Endothelial cell of umbilical vein (primary cell): Measurements from ENCODE around the gene C15orf39. TPM values are rescaled to one million over a fixed set of nuclear protein-coding genes. Genes with fewer than 3 reads are reported as not detected.

Experiments
- BruUV-seq: library from RNA; stranded (reverse); fragments of 400-500 nt; replicated peaks from 2 replicates; lab custom pipeline; 2021; lab: Mats Ljungman, UMichigan
- CTCF ChIA-PET: fragments of 300-600, 350-600 bp; sonication (Branson Sonifier 250); formaldehyde crosslinking; loops from one replicate; lab custom pipeline; 2021; ENCODE audit warnings: antibody characterized with exemption, inconsistent platforms; lab: Charles Lee
- POLR2A ChIA-PET: fragments of 300-600, 350-600 bp; sonication (Branson Sonifier 250); formaldehyde crosslinking; loops from one replicate; lab custom pipeline; 2021; ENCODE audit warnings: antibody characterized with exemption, inconsistent platforms; lab: Charles Lee
- DNase-seq: peaks from one replicate; pipeline ENCODE4 v3.0.0-alpha.2; 2011; ENCODE audit warnings: low read depth, low spot score
- FAIRE-seq: peaks from 2 replicates; lab custom pipeline; 2011; peaks lifted over from hg19 to GRCh38; lab: Jason Lieb, UNC
- H2AFZ ChIP-seq: 2 replicates; pipeline ENCODE4 v1.6.0; 2012; ENCODE audit warnings: low read depth, low read length, control low read depth, inconsistent platforms
- H3K27ac ChIP-seq: 2 replicates; pipeline ENCODE4 v1.5.1; 2011; ENCODE audit warnings: low read depth, mild to moderate bottlenecking, control low read depth, low read length, moderate library complexity; ENCODE audit not compliant: insufficient read depth
- H3K27me3 ChIP-seq, 2 experiments: 2 replicates each; pipeline versions ENCODE4 v1.6.0 to v1.6.1; 2011; ENCODE audit warnings: low read length in 2 of 2, mixed read lengths in 1 of 2; ENCODE audit not compliant: control insufficient read depth in 2 of 2, insufficient read depth in 2 of 2
- H3K36me3 ChIP-seq, 2 experiments: 2 replicates in 1 of 2; 3 replicates in 1 of 2; pipeline ENCODE4 v1.5.1; 2011; ENCODE audit warnings: low read length in 2 of 2, mild to moderate bottlenecking in 1 of 2, moderate library complexity in 1 of 2; ENCODE audit not compliant: control insufficient read depth in 2 of 2, insufficient read depth in 2 of 2; ENCODE audit errors: extremely low read depth in 1 of 2
- H3K4me1 ChIP-seq: 3 replicates; pipeline ENCODE4 v1.5.1; 2011; ENCODE audit warnings: mild to moderate bottlenecking, low read length; ENCODE audit not compliant: control insufficient read depth, insufficient read depth; ENCODE audit errors: extremely low read depth
- H3K4me2 ChIP-seq: 2 replicates; pipeline ENCODE4 v1.6.1; 2011; ENCODE audit warnings: low read length, control low read depth, mixed read lengths; ENCODE audit not compliant: insufficient read depth
- H3K4me3 ChIP-seq, 3 experiments: fragments of 200-600 bp in 1 of 3; sonication (generic), shearing (Covaris generic) in 1 of 3; replicated peaks in 1 of 3; 2 replicates each; pipeline ENCODE4 v1.5.1; 2011 to 2016; ENCODE audit warnings: control low read depth in 3 of 3, low read length in 3 of 3, mild to moderate bottlenecking in 2 of 3, inconsistent platforms in 1 of 3, low read depth in 1 of 3, moderate library complexity in 1 of 3; ENCODE audit not compliant: insufficient read depth in 1 of 3
- H3K79me2 ChIP-seq: 2 replicates; pipeline ENCODE4 v1.6.0; 2012; ENCODE audit warnings: low read length, inconsistent platforms; ENCODE audit not compliant: control insufficient read depth, insufficient read depth
- H3K9ac ChIP-seq: replicated peaks from 2 replicates; pipeline ENCODE3; 2011; ENCODE audit warnings: low read length, control low read depth; ENCODE audit not compliant: insufficient read depth; ENCODE audit errors: extremely low read depth
- H3K9me1 ChIP-seq: replicated peaks from 3 replicates; pipeline ENCODE4 v1.6.0; 2011; ENCODE audit warnings: mild to moderate bottlenecking, low read length; ENCODE audit not compliant: control insufficient read depth, insufficient read depth; ENCODE audit errors: extremely low read depth
- H3K9me3 ChIP-seq: replicated peaks from 2 replicates; pipeline ENCODE4 v1.5.1; 2012; ENCODE audit warnings: low read length, inconsistent platforms; ENCODE audit not compliant: control insufficient read depth, insufficient read depth
- H4K20me1 ChIP-seq: replicated peaks from 2 replicates; pipeline ENCODE3; 2011; ENCODE audit warnings: mild to moderate bottlenecking, low read length; ENCODE audit not compliant: control insufficient read depth, insufficient read depth; ENCODE audit errors: extremely low read depth
- CTCF ChIP-seq, 2 donors: IDR thresholded peaks; 1 replicate in 1 of 2; 2 replicates in 1 of 2; pipeline ENCODE4 v1.5.1; 2011; ENCODE audit warnings: low read length in 2 of 2, mild to moderate bottlenecking in 2 of 2, moderate library complexity in 2 of 2, control low read depth in 1 of 2, inconsistent platforms in 1 of 2, low read depth in 1 of 2; ENCODE audit not compliant: insufficient read depth in 1 of 2; ENCODE audit errors: extremely low read depth in 1 of 2
- EZH2 ChIP-seq: IDR thresholded peaks from 2 replicates; pipeline ENCODE4 v1.6.1; 2012; ENCODE audit warnings: borderline replicate concordance, low read depth, mild to moderate bottlenecking, moderate library complexity, low read length, inconsistent platforms; ENCODE audit not compliant: severe bottlenecking
- FOS ChIP-seq: IDR thresholded peaks from 2 replicates; pipeline ENCODE4 v1.6.1; 2011; ENCODE audit warnings: mild to moderate bottlenecking, low read length, moderate library complexity, borderline replicate concordance; ENCODE audit not compliant: insufficient read depth
- GATA2 ChIP-seq: IDR thresholded peaks from 2 replicates; pipeline ENCODE4 v1.7.0; 2011; ENCODE audit warnings: low read depth, mild to moderate bottlenecking, moderate library complexity, mixed read lengths, low read length; ENCODE audit not compliant: insufficient read length, insufficient read depth
- JUN ChIP-seq: IDR thresholded peaks from 2 replicates; pipeline ENCODE4 v1.6.1; 2011; ENCODE audit warnings: borderline replicate concordance, low read depth; ENCODE audit not compliant: insufficient read length, insufficient read depth
- MAX ChIP-seq: IDR thresholded peaks from 2 replicates; pipeline ENCODE4 v1.6.1; 2011; ENCODE audit not compliant: insufficient read depth, insufficient read length
- MYC ChIP-seq: IDR thresholded peaks from one replicate; pipeline ENCODE4 v1.6.1; 2011; ENCODE audit warnings: mild to moderate bottlenecking, low read depth, low read length
- POLR2AphosphoS5 ChIP-seq: IDR thresholded peaks from 2 replicates; pipeline ENCODE4 v1.6.1; 2012; ENCODE audit warnings: low read depth, mild to moderate bottlenecking, control low read depth, low read length, moderate library complexity; ENCODE audit not compliant: insufficient read depth
- dilution Hi-C: fragments of 300-500 bp; cut with MboI; formaldehyde crosslinking; loops from one replicate; pipeline ENCODE4 v1.15.0; 2019; ENCODE audit warnings: low sequenced_read_pairs; ENCODE audit not compliant: extremely low pct_ligation_motif_present
- intact Hi-C: fragments of 100-400 bp; cut with micrococcal nuclease; formaldehyde crosslinking; loops from one replicate; pipeline ENCODE4 v1.10.0; 2022
- polyA plus RNA-seq, 4 experiments: library from polyadenylated mRNA; depleted of rRNA in 3 of 4; stranded (reverse) in 3 of 4; unstranded in 1 of 4; fragments of >200 nt; gene quantifications; 2 replicates each; pipeline versions ENCODE4 v1.2.1 to v1.2.3, GENCODE V29; 2011 to 2012; ENCODE audit warnings: missing spikeins in 1 of 4
- total RNA-seq: library from RNA; stranded (reverse); gene quantifications from 2 replicates; pipeline ENCODE4 v1.2.3, GENCODE V29; 2021

Gene C15orf39
- total and polyA plus RNA-seq, 2 donors (not counting 3 experiments of a cell fraction or from before 2014, with no cell fraction given): 14.8 to 36.1 TPM

DNA sequence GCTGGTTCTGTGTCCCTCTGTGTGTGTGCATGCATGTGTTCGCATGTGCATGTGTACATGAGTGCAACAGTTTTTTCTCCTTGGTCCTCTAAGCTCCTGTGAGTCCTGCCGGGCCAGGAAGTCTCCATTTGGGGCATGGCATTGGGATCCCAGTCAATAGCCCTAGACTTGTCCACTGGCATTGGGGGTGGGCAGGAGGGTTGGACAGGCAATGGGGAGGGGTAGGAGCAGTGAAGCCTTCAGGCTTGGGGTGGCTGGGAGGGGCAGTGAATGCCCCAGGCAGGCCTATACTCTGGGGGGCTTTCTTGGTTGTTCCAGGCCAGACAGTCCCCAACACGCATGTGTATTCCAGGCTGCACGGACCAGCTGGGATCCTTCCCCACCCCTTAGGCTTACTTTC lies 15.6 kb upstream of the C15orf39 start:
- CTCF ChIA-PET: no interaction called here
- no peak overlapping the region for H3K4me3 ChIP-seq
- no peaks in the 10 kb centered on the region for H3K27me3 ChIP-seq
- FAIRE-seq (no peak), DNase-seq (no peak)
- H3K36me3 ChIP-seq: no peaks in the 10 kb centered on the region
- no peaks in the 10 kb centered on the region for H4K20me1 ChIP-seq
- intact Hi-C loops (no loop called here), dilution Hi-C loops (no loop called here)
- no TSS peak for BruUV-seq
- no peak overlapping the region for H3K27ac ChIP-seq
- H3K9me3 ChIP-seq: no peaks in the 10 kb centered on the region
- POLR2A ChIA-PET: no interaction called here
- TF ChIP-seq POLR2AphosphoS5 (no peak), GATA2 (no peak), JUN (no peak), EZH2 (no peak), MYC (no peak), CTCF (IDR thresholded peaks at IDR 0.05; ENCODE audit: extremely low read depth in 1 of 2, insufficient read depth in 1 of 2, low read depth in 1 of 2, low read length in 2 of 2) (no peak), MAX (no peak), FOS (no peak)
- H3K4me1 ChIP-seq: no peaks in the 10 kb centered on the region
- H3K4me2 ChIP-seq: no peak overlapping the region
- no peaks in the 10 kb centered on the region for H3K79me2 ChIP-seq
- no peak overlapping the region for H2AFZ ChIP-seq
- H3K9me1 ChIP-seq: no peaks in the 10 kb centered on the region
- H3K9ac ChIP-seq: no peak overlapping the region
